ENCODE data around the gene LAMA3.

Gene LAMA3

GRCh38 chr18:23645568-23646175 is 43.6 kb upstream of the LAMA3 start:
- H3K4me3 ChIP-seq (ENCODE audit: insufficient read length, low read depth) = no peak overlapping the region
- no peak overlapping the region for H3K9ac ChIP-seq (ENCODE audit: insufficient read length, low read depth)
- H3K27me3 ChIP-seq (ENCODE audit: insufficient read depth, insufficient read length) = no peaks in the 10 kb centered on the region
- DNase-seq (ENCODE audit: low read depth, low spot score) = no peak
- peaks cover 5% of the 10 kb centered on the region for H3K4me1 ChIP-seq (ENCODE audit: insufficient read depth, insufficient read length)
- H3K9me3 ChIP-seq (ENCODE audit: insufficient read depth, low read length) = peaks cover 16% of the 10 kb centered on the region; the same call in 1 of the 2 replicates
- H3K36me3 ChIP-seq (ENCODE audit: insufficient read depth, insufficient read length, low read length) = no peaks in the 10 kb centered on the region
- TF ChIP-seq ZNF274 (IDR thresholded peaks at IDR 0.05; ENCODE audit: low read depth, low read length) = no peak
- TF ChIP-seq YY1 (IDR thresholded peaks at IDR 0.05; ENCODE audit: insufficient read depth, insufficient read length) = no peak
- TF ChIP-seq SUZ12 (IDR thresholded peaks at IDR 0.05; ENCODE audit: extremely low read depth, insufficient read depth, insufficient read length) = no peak

GRCh38 chr18:23646282-23646681 is 43.0 kb upstream of the LAMA3 start:
- DNase-seq (ENCODE audit: low read depth, low spot score) = no peak
- H3K4me3 ChIP-seq (ENCODE audit: insufficient read length, low read depth) = no peak overlapping the region

GRCh38 chr18:23648456-23648855 is 40.8 kb upstream of the LAMA3 start:
- TF ChIP-seq SUZ12 (IDR thresholded peaks at IDR 0.05; ENCODE audit: extremely low read depth, insufficient read depth, insufficient read length) = no peak
- TF ChIP-seq ZNF274 (IDR thresholded peaks at IDR 0.05; ENCODE audit: low read depth, low read length) = no peak
- no peak for TF ChIP-seq YY1 (IDR thresholded peaks at IDR 0.05; ENCODE audit: insufficient read depth, insufficient read length)
- Histone ChIP-seq H3K9ac (ENCODE audit: insufficient read length, low read depth) (no peak overlapping the region), H3K4me3 (ENCODE audit: insufficient read length, low read depth) (no peak overlapping the region), H3K4me1 (ENCODE audit: insufficient read depth, insufficient read length) (peaks cover 5% of the 10 kb centered on the region), H3K36me3 (ENCODE audit: insufficient read depth, insufficient read length, low read length) (no peaks in the 10 kb centered on the region), H3K27me3 (ENCODE audit: insufficient read depth, insufficient read length) (no peaks in the 10 kb centered on the region), H3K9me3 (ENCODE audit: insufficient read depth, low read length) (no peaks in the 10 kb centered on the region)
- no peak for DNase-seq (ENCODE audit: low read depth, low spot score)

More at GRCh38 chr18:23646282-23646681, 43.0 kb upstream of the LAMA3 start:
- Histone ChIP-seq H3K36me3 (ENCODE audit: insufficient read depth, insufficient read length, low read length) (no peaks in the 10 kb centered on the region), H3K9ac (ENCODE audit: insufficient read length, low read depth) (no peak overlapping the region), H3K4me1 (ENCODE audit: insufficient read depth, insufficient read length) (peaks cover 5% of the 10 kb centered on the region), H3K9me3 (ENCODE audit: insufficient read depth, low read length) (peaks cover 12% of the 10 kb centered on the region; the same call in 1 of the 2 replicates), H3K27me3 (ENCODE audit: insufficient read depth, insufficient read length) (no peaks in the 10 kb centered on the region)
- TF ChIP-seq ZNF274 (IDR thresholded peaks at IDR 0.05; ENCODE audit: low read depth, low read length) (no peak), SUZ12 (IDR thresholded peaks at IDR 0.05; ENCODE audit: extremely low read depth, insufficient read depth, insufficient read length) (no peak), YY1 (IDR thresholded peaks at IDR 0.05; ENCODE audit: insufficient read depth, insufficient read length) (no peak)

DNA sequence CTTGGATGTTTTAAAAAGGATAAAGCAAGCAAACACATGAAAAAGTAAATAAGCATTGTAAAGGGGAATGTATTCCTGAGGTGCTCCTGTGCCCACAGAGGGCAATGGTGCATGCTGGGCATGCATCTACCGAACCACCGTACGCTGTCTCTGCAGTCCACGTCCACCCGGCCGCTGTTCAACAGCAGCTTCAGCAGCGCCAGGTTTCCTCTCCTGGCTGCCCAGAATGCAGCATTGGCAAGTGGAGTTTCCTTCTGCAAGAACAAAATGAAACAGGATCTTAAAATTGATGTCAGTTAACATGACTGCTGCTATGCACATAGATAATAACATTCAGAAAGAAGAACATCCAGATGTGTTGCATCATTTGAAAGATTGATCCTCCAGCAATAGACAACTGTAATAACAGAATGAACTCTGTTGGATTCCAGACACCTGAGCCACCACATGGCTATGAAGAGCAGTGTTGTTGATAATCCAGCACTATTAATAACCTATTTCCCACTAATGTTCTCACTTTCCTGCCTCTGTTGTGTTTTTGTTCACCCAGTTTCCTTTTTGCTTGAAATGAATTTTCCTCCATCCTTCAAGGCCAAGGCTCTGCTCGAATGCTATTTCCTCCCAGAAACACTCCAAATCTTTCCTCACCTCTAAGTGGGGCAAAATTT is 40.2 kb upstream of the LAMA3 start:
- Histone ChIP-seq H3K9ac (ENCODE audit: insufficient read length, low read depth) (no peak overlapping the region), H3K4me3 (ENCODE audit: insufficient read length, low read depth) (no peak overlapping the region), H3K36me3 (ENCODE audit: insufficient read depth, insufficient read length, low read length) (no peaks in the 10 kb centered on the region), H3K27me3 (ENCODE audit: insufficient read depth, insufficient read length) (no peaks in the 10 kb centered on the region), H3K9me3 (ENCODE audit: insufficient read depth, low read length) (no peaks in the 10 kb centered on the region), H3K4me1 (ENCODE audit: insufficient read depth, insufficient read length) (peaks cover 5% of the 10 kb centered on the region)
- DNase-seq (ENCODE audit: low read depth, low spot score) = no peak
- TF ChIP-seq ZNF274 (IDR thresholded peaks at IDR 0.05; ENCODE audit: low read depth, low read length) (no peak), YY1 (IDR thresholded peaks at IDR 0.05; ENCODE audit: insufficient read depth, insufficient read length) (no peak), SUZ12 (IDR thresholded peaks at IDR 0.05; ENCODE audit: extremely low read depth, insufficient read depth, insufficient read length) (no peak)

DNA sequence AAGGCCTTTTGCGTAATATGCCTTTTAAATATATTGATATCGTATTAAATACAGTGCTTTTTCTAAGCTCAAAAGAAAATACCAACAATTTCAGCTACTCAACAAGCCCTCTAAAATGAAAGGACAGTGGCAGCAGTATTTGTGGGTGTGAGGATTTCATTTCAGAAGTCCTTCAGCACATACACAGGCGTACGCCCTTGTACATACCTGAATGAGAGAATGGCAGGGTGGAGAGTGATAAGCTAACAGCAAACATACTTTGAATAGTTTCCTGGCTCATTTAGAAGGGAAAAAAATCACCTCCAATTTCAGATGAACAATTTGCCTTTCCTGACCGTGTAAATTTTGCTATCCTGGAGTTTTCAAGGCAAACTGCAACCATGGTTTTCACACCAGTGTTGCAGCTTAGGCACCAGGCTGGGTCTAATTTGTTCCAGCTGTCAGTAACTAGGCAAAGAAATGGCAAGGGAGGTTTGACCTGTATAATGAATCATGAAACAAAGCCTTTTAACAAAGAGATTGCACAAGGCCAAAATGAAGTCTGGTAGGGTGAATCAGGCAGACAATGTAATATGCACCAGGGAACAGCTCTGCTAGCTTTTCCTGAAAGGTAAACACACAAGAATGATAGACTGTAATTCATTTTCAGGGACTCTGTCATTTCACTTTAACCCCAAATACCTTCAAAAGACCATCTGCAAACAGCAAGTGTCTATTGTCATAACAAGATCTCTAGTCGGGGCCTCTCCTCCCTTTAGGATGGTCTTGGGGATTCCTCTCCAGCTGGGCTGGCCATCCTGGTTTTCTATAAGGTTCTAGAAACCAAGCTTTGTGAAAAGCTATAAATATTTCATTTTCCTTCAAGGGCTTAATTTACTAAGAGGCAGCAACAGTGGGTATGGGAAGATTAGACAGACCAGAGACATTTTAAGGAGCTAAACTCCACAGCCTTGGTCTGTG is 38.0 kb upstream of the LAMA3 start:
- H3K36me3 ChIP-seq (ENCODE audit: insufficient read depth, insufficient read length, low read length) = no peaks in the 10 kb centered on the region
- peaks cover 5% of the 10 kb centered on the region for H3K4me1 ChIP-seq (ENCODE audit: insufficient read depth, insufficient read length)
- no peak for DNase-seq (ENCODE audit: low read depth, low spot score)
- no peak overlapping the region for H3K9ac ChIP-seq (ENCODE audit: insufficient read length, low read depth)
- H3K27me3 ChIP-seq (ENCODE audit: insufficient read depth, insufficient read length) = no peaks in the 10 kb centered on the region
- TF ChIP-seq YY1 (IDR thresholded peaks at IDR 0.05; ENCODE audit: insufficient read depth, insufficient read length) = no peak
- TF ChIP-seq SUZ12 (IDR thresholded peaks at IDR 0.05; ENCODE audit: extremely low read depth, insufficient read depth, insufficient read length) = no peak
- no peak for TF ChIP-seq ZNF274 (IDR thresholded peaks at IDR 0.05; ENCODE audit: low read depth, low read length)
- no peaks in the 10 kb centered on the region for H3K9me3 ChIP-seq (ENCODE audit: insufficient read depth, low read length)
- H3K4me3 ChIP-seq (ENCODE audit: insufficient read length, low read depth) = no peak overlapping the region

GRCh38 chr18:23652232-23652631 is 37.0 kb upstream of the LAMA3 start:
- no peak for DNase-seq (ENCODE audit: low read depth, low spot score)
- Histone ChIP-seq H3K4me1 (ENCODE audit: insufficient read depth, insufficient read length) (peaks cover 5% of the 10 kb centered on the region), H3K36me3 (ENCODE audit: insufficient read depth, insufficient read length, low read length) (no peaks in the 10 kb centered on the region), H3K9me3 (ENCODE audit: insufficient read depth, low read length) (no peaks in the 10 kb centered on the region), H3K27me3 (ENCODE audit: insufficient read depth, insufficient read length) (no peaks in the 10 kb centered on the region), H3K9ac (ENCODE audit: insufficient read length, low read depth) (no peak overlapping the region), H3K4me3 (ENCODE audit: insufficient read length, low read depth) (no peak overlapping the region)
- TF ChIP-seq SUZ12 (IDR thresholded peaks at IDR 0.05; ENCODE audit: extremely low read depth, insufficient read depth, insufficient read length) = no peak

GRCh38 chr18:23658285-23658684 is 31.0 kb upstream of the LAMA3 start:
- H3K4me3 ChIP-seq (ENCODE audit: insufficient read length, low read depth) = no peak overlapping the region
- no peaks in the 10 kb centered on the region for H3K9me3 ChIP-seq (ENCODE audit: insufficient read depth, low read length)
- H3K9ac ChIP-seq (ENCODE audit: insufficient read length, low read depth) = no peak overlapping the region
- no peaks in the 10 kb centered on the region for H3K36me3 ChIP-seq (ENCODE audit: insufficient read depth, insufficient read length, low read length)
- H3K27me3 ChIP-seq (ENCODE audit: insufficient read depth, insufficient read length) = peaks cover 27% of the 10 kb centered on the region
- DNase-seq (ENCODE audit: low read depth, low spot score) = no peak
- TF ChIP-seq YY1 (IDR thresholded peaks at IDR 0.05; ENCODE audit: insufficient read depth, insufficient read length) (no peak), ZNF274 (IDR thresholded peaks at IDR 0.05; ENCODE audit: low read depth, low read length) (no peak), SUZ12 (IDR thresholded peaks at IDR 0.05; ENCODE audit: extremely low read depth, insufficient read depth, insufficient read length) (no peak)
- H3K4me1 ChIP-seq (ENCODE audit: insufficient read depth, insufficient read length) = no peaks in the 10 kb centered on the region
